Heart left ventricle (tissue), 13 donors: ENCODE results near the gene PIK3C2G.

ENCODE experiments used
- CTCF ChIP-seq, 12 donors: fragments of 200-600 bp; sonication (generic) in 4 of 12; IDR thresholded peaks; one replicate each; pipeline versions ENCODE4 v1.5.0 to v1.8.0; 2018 to 2022; ENCODE audit warnings: antibody characterized with exemption in 12 of 12, mild to moderate bottlenecking in 5 of 12
- POLR2A ChIP-seq, 2 donors: fragments of 450-650 bp; IDR thresholded peaks; one replicate each; pipeline ENCODE4 v1.6.1; 2017; ENCODE audit warnings: antibody characterized with exemption in 2 of 2, mild to moderate bottlenecking in 2 of 2, moderate library complexity in 2 of 2
- donor health status: ischemic (EF 13 %, LVEDD 7.1; RV severe dilation, severe dysfunction).
- donor health status: DM: no; HTN: yes; CAD: no.
- donor health status: DM: no; HTN: no; CAD: no.
- donor health status: ischemic (EF 25% LVEDD 6.9; RV normal size, moderate dysfunction).
- donor health status: ischemic (EF 25% LVEDD 5.7; RV mildly dilated, moderate dysfunction).
- donor health status: ischemic (EF 35%, LVEDD 5.7; RV mildly dilated, moderate dysfunction).
- donor health status: nonischemic (EF 11% LVEDD 7.7; RV severe dilation, severe dysfunction).
- donor health status: DM: yes; HTN: yes; CAD: no.
- donor health status: PGD.
- donor health status: ischemic (EF 29% LVEDD 5.4; RV normal size, mild dysfunction).
- donor health status: nonischemic (EF 23%, LVEDD 6.1; RV moderate dilation, normal function).

GRCh38 chr12:18580706-18581105 is 319.4 kb downstream of the PIK3C2G start:
- no peak for TF ChIP-seq CTCF (IDR thresholded peaks at IDR 0.05)
- no peak for TF ChIP-seq POLR2A (IDR thresholded peaks at IDR 0.05)
